Measurements from ENCODE around the gene NR6A1. TPM values are rescaled to one million over a fixed set of nuclear protein-coding genes. Genes with fewer than 3 reads are reported as not detected.

The NR6A1 gene
- total and polyA plus RNA-seq, 2 of the 8 experiments (the other 6 are each of a cell fraction or from before 2014, with no cell fraction given): 93.2 to 237 TPM

DNA sequence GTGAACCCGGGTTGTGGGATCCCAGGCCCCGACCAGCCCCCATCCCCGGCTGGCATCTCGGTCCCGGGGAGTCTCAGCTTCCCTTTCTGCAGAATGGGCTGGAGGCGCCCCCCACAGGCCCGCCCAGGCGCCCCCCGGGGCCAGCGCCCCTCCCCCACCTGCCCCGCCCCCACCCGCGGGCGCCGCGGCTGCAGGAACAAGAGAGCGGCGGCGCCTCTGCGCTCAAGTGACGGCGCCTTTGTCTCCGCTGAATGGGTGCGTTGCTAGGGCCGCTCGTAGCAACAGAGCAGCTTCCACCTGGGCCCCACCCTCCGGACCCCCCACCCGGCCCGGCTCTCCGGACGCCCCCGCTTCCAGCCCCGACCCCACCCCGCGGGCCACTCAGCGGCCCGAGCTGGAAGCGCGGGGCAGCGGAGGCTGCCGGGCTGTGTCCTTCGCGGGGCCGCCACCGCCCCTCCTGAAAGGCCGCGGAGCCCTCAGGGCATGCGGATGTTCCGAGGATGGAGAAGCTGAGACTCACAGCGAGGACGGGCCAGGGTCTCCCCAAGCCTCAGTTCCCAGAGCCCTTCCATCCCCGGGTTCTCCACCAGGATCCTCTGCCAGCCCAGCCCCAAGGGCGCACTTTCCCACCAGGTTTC lies 293.3 kb downstream of the NR6A1 start (continued):
- no peak for TF ChIP-seq JUN (IDR thresholded peaks at IDR 0.05; ENCODE audit: low read depth, low read length)
- no peak for TF ChIP-seq CTBP2 (IDR thresholded peaks at IDR 0.05; ENCODE audit: borderline replicate concordance, insufficient read depth, insufficient read length, low read length)
- 0 out of 4 replicates have a peak, but pooled peaks of 1 of the 2 experiments have one; percentile 22 for TF ChIP-seq SIN3A (conservative IDR thresholded peaks at IDR 0.05 in 1 of 2, IDR thresholded peaks at IDR 0.05 in 1 of 2; ENCODE audit: low read depth in 1 of 2, low read length in 2 of 2)
- TF ChIP-seq HDAC6 (IDR thresholded peaks at IDR 0.05; ENCODE audit: low read depth, low read length): no peak
- TF ChIP-seq TAF1 (IDR thresholded peaks at IDR 0.05; ENCODE audit: low read depth, low read length): no peak
- no peak for TF ChIP-seq TCF12 (IDR thresholded peaks at IDR 0.05; ENCODE audit: low read depth, low read length)
- TF ChIP-seq MAX (IDR thresholded peaks at IDR 0.05): peak; percentile 57
- TF ChIP-seq KDM4A (IDR thresholded peaks at IDR 0.05; ENCODE audit: low read depth, low read length, severe bottlenecking): no peak
- TF ChIP-seq, protein P1, sequence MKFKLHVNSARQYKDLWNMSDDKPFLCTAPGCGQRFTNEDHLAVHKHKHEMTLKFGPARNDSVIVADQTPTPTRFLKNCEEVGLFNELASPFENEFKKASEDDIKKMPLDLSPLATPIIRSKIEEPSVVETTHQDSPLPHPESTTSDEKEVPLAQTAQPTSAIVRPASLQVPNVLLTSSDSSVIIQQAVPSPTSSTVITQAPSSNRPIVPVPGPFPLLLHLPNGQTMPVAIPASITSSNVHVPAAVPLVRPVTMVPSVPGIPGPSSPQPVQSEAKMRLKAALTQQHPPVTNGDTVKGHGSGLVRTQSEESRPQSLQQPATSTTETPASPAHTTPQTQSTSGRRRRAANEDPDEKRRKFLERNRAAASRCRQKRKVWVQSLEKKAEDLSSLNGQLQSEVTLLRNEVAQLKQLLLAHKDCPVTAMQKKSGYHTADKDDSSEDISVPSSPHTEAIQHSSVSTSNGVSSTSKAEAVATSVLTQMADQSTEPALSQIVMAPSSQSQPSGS (IDR thresholded peaks at IDR 0.05; ENCODE audit: low read length): no peak
- no peak for TF ChIP-seq YY1 (IDR thresholded peaks at IDR 0.05; ENCODE audit: low read depth, low read length)
- no peak for TF ChIP-seq USF2 (IDR thresholded peaks at IDR 0.05; ENCODE audit: low read length)

All from H1 (cell line).